Measurements from ENCODE around the gene SUGP2.

Gene SUGP2

GRCh38 chr19:18999016-18999758, 34.1 kb downstream of the SUGP2 start:
- POLR2A ChIA-PET: no interaction called here
- no peak for DNase-seq (ENCODE audit: extremely low spot score)
- CTCF ChIA-PET: interaction anchor here (1.4 kb wide), 1 partner anchor 12 kb away, joined by 4 read pairs; no protein-coding TSS in a partner anchor
- TF ChIP-seq ARNT (IDR thresholded peaks at IDR 0.05) (no peak), FOXK2 (IDR thresholded peaks at IDR 0.05) (no peak), LEF1 (IDR thresholded peaks at IDR 0.05; ENCODE audit: borderline replicate concordance) (no peak), ZNF384 (IDR thresholded peaks at IDR 0.05) (no peak), L3MBTL2 (conservative IDR thresholded peaks at IDR 0.05) (no peak), FOXM1 (IDR thresholded peaks at IDR 0.05; ENCODE audit: borderline replicate concordance) (no peak), ELF4 (IDR thresholded peaks at IDR 0.05) (no peak), TARDBP (IDR thresholded peaks at IDR 0.05) (no peak), FOXA1 (IDR thresholded peaks at IDR 0.05) (no peak), HDGF (IDR thresholded peaks at IDR 0.05; ENCODE audit: borderline replicate concordance) (no peak)

- DNase-seq (ENCODE audit: extremely low spot score): no peak
- no peak for TF ChIP-seq HDGF (IDR thresholded peaks at IDR 0.05; ENCODE audit: borderline replicate concordance)
- TF ChIP-seq ZNF384 (IDR thresholded peaks at IDR 0.05): no peak
- no peak for TF ChIP-seq PKNOX1 (IDR thresholded peaks at IDR 0.05)
- no peak for TF ChIP-seq FOXA1 (IDR thresholded peaks at IDR 0.05)
- no peak for TF ChIP-seq BHLHE40 (IDR thresholded peaks at IDR 0.05; ENCODE audit: borderline replicate concordance)
- TF ChIP-seq SP1 (IDR thresholded peaks at IDR 0.05): no peak
- TF ChIP-seq ELF4 (IDR thresholded peaks at IDR 0.05): no peak
- no peak for TF ChIP-seq FOXK2 (IDR thresholded peaks at IDR 0.05)
- TF ChIP-seq ARNT (IDR thresholded peaks at IDR 0.05): no peak
- no peak for TF ChIP-seq TARDBP (IDR thresholded peaks at IDR 0.05)
- TF ChIP-seq L3MBTL2 (conservative IDR thresholded peaks at IDR 0.05): no peak
- TF ChIP-seq NFRKB (IDR thresholded peaks at IDR 0.05): no peak
- no peak for TF ChIP-seq CTBP1 (IDR thresholded peaks at IDR 0.05; ENCODE audit: borderline replicate concordance)
- TF ChIP-seq LEF1 (IDR thresholded peaks at IDR 0.05; ENCODE audit: borderline replicate concordance): no peak
- ChIA-PET CTCF (interaction anchor here (1.4 kb wide), 1 partner anchor 12 kb away, joined by 4 read pairs; no protein-coding TSS in a partner anchor), POLR2A (no interaction called here)
Measured at GRCh38 chr19:18998276-18998675, 35.0 kb downstream of the SUGP2 start.

GRCh38 chr19:18996796-18997394, 36.4 kb downstream of the SUGP2 start:
- POLR2A ChIA-PET: no interaction called here
- TF ChIP-seq L3MBTL2 (conservative IDR thresholded peaks at IDR 0.05) (no peak), PKNOX1 (IDR thresholded peaks at IDR 0.05) (no peak), NFRKB (IDR thresholded peaks at IDR 0.05) (no peak), CTBP1 (IDR thresholded peaks at IDR 0.05; ENCODE audit: borderline replicate concordance) (no peak), FOXM1 (IDR thresholded peaks at IDR 0.05; ENCODE audit: borderline replicate concordance) (no peak), SUZ12 (IDR thresholded peaks at IDR 0.05) (no peak), LEF1 (IDR thresholded peaks at IDR 0.05; ENCODE audit: borderline replicate concordance) (no peak), HDGF (IDR thresholded peaks at IDR 0.05; ENCODE audit: borderline replicate concordance) (no peak), TARDBP (IDR thresholded peaks at IDR 0.05) (no peak), ZNF384 (IDR thresholded peaks at IDR 0.05) (no peak), ELF4 (IDR thresholded peaks at IDR 0.05) (no peak), BHLHE40 (IDR thresholded peaks at IDR 0.05; ENCODE audit: borderline replicate concordance) (no peak), SP1 (IDR thresholded peaks at IDR 0.05) (no peak), ARNT (IDR thresholded peaks at IDR 0.05) (no peak), FOXK2 (IDR thresholded peaks at IDR 0.05) (no peak), FOXA1 (IDR thresholded peaks at IDR 0.05) (no peak)
- no peak for DNase-seq (ENCODE audit: extremely low spot score)
- CTCF ChIA-PET: interaction anchor here (1.7 kb wide), 1 partner anchor 10 kb away, joined by 11 read pairs; no protein-coding TSS in a partner anchor

GRCh38 chr19:18996351-18996750, 37.0 kb downstream of the SUGP2 start:
- ChIA-PET CTCF (interaction anchor here (1.2 to 1.7 kb wide), 2 partner anchors 10 to 19 kb away, joined by 3 to 11 read pairs; no protein-coding TSS in a partner anchor), POLR2A (interaction anchor here (1.7 kb wide), 1 partner anchor 77 kb away, joined by 3 read pairs; the partner anchor contains the start of genes COPE and DDX49)
- TF ChIP-seq NFRKB (IDR thresholded peaks at IDR 0.05) (no peak), TARDBP (IDR thresholded peaks at IDR 0.05) (no peak), HDGF (IDR thresholded peaks at IDR 0.05; ENCODE audit: borderline replicate concordance) (no peak), FOXK2 (IDR thresholded peaks at IDR 0.05) (no peak), BHLHE40 (IDR thresholded peaks at IDR 0.05; ENCODE audit: borderline replicate concordance) (no peak), SUZ12 (IDR thresholded peaks at IDR 0.05) (no peak), PKNOX1 (IDR thresholded peaks at IDR 0.05) (no peak), L3MBTL2 (conservative IDR thresholded peaks at IDR 0.05) (no peak), SP1 (IDR thresholded peaks at IDR 0.05) (no peak), ZNF384 (IDR thresholded peaks at IDR 0.05) (no peak), FOXM1 (IDR thresholded peaks at IDR 0.05; ENCODE audit: borderline replicate concordance) (no peak), CTBP1 (IDR thresholded peaks at IDR 0.05; ENCODE audit: borderline replicate concordance) (no peak), FOXA1 (IDR thresholded peaks at IDR 0.05) (no peak), ARNT (IDR thresholded peaks at IDR 0.05) (no peak), ELF4 (IDR thresholded peaks at IDR 0.05) (no peak), LEF1 (IDR thresholded peaks at IDR 0.05; ENCODE audit: borderline replicate concordance) (no peak)

GRCh38 chr19:18995804-18996241, 37.5 kb downstream of the SUGP2 start:
- TF ChIP-seq ARNT (IDR thresholded peaks at IDR 0.05) (no peak), PKNOX1 (IDR thresholded peaks at IDR 0.05) (0 out of 2 replicates have a peak, but pooled peaks have one; percentile 31)
- DNase-seq (ENCODE audit: extremely low spot score): peak; percentile 86
- POLR2A ChIA-PET: interaction anchor here (1.7 kb wide), 1 partner anchor 76 kb away, joined by 3 read pairs; the partner anchor contains the start of genes COPE and DDX49
- CTCF ChIA-PET: interaction anchor here (1.2 to 1.7 kb wide), 2 partner anchors 9 to 20 kb away, joined by 3 to 11 read pairs; no protein-coding TSS in a partner anchor

More at GRCh38 chr19:18996351-18996750, 37.0 kb downstream of the SUGP2 start:
- no peak for DNase-seq (ENCODE audit: extremely low spot score)
